Smooth muscle cell of the pulmonary artery (primary cell): Measurements from ENCODE around the gene DNMT3A. TPM values are rescaled to one million over a fixed set of nuclear protein-coding genes. Genes with fewer than 3 reads are reported as not detected.

Experiments
- total RNA-seq: library from RNA; depleted of rRNA; stranded (reverse); fragments of >200 nt; gene quantifications from 2 replicates; pipeline ENCODE4 v1.2.3, GENCODE V29; 2014

The DNMT3A gene
- 16.7 and 18.0 TPM in 2 replicates for total RNA-seq

DNA sequence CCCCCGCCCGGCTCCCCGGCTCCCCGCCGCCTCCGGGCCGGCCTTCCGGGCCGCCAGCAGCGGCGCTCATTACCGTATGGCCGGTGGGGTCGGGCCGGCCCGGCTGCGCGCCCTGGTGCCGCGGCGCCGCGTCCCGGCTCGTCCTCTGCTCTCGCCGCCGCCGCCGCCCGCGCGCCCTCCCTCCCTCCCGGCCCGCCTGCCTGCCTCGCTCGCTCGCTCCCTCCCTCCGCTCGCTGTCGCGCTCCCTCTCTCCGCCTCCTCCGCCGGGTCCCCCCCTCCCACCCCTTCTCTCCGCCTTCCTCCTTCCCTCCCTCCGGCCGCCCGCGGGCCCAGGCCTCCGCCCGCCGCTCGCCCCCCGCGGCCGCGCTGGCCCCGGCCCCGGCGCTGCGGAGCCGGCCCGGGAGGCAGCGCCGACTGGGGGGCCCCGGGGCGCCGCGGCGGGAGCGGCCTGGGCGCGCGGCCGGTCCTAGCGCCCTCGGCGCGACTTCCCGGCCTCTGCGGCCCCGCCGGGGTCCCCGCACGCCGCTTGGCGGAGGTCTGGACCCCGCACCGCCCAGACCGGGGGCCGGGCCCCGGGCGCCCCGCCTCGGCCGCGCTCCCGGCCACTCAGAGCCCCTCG, at the start of gene DNMT3A:
TSS of gene DNMT3A (minus strand) at position 173 of the 619 bp plus-strand sequence. CDS start 27,941 bp downstream, outside the sequence.

Other genes starting within 250 kb of the DNMT3A start
- gene POMC, start 173.3 kb downstream of the DNMT3A start, total RNA-seq, result 1.2 and 2.0 TPM in 2 replicates